Naive thymus-derived CD4-positive, alpha-beta T cell (primary cell): ENCODE results near the gene HEATR1. TPM values are rescaled to one million over a fixed set of nuclear protein-coding genes. Genes with fewer than 3 reads are reported as not detected.
A peak's percentile ranks its signal among the peaks of the same experiment; 100 is the strongest.

Experiments used
- ATAC-seq: fragments of 150-1000 bp; cut with Tn5 transposase; 2 replicates; pipeline ENCODE4 v1.10.0; 2021; ENCODE audit warnings: mild to moderate bottlenecking, moderate library complexity
- CTCF ChIA-PET: fragments of 350-600 bp; sonication (Branson Sonifier 250); formaldehyde crosslinking; loops from one replicate; lab custom pipeline; 2021; ENCODE audit warnings: antibody characterized with exemption; lab: Charles Lee
- POLR2A ChIA-PET: fragments of 350-600 bp; sonication (Branson Sonifier 250); formaldehyde crosslinking; loops from one replicate; lab custom pipeline; 2021; ENCODE audit warnings: antibody characterized with exemption, inconsistent platforms; lab: Charles Lee
- DNase-seq, 9 donors: peaks; one replicate each; pipeline versions ENCODE4 v3.0.0 to v3.0.0-alpha.2; 2020 to 2022; ENCODE audit warnings: mixed read lengths in 1 of 9
- H3K27ac ChIP-seq: one replicate; pipeline ENCODE4 v1.7.0; 2013; ENCODE audit warnings: mild to moderate bottlenecking, low read depth, low read length, moderate library complexity
- H3K27me3 ChIP-seq, 2 donors: one replicate each; pipeline ENCODE4 v1.7.0; 2013; ENCODE audit warnings: low read length in 2 of 2, mild to moderate bottlenecking in 2 of 2, moderate library complexity in 2 of 2; ENCODE audit not compliant: control insufficient read depth in 2 of 2, insufficient read depth in 2 of 2
- H3K36me3 ChIP-seq, 3 experiments: 1 replicate in 2 of 3; 2 replicates in 1 of 3; pipeline ENCODE4 v1.7.0; 2013; ENCODE audit warnings: low read length in 3 of 3, mild to moderate bottlenecking in 3 of 3, moderate library complexity in 1 of 3; ENCODE audit not compliant: insufficient read depth in 3 of 3, control insufficient read depth in 2 of 3
- H3K4me1 ChIP-seq, 2 donors: one replicate each; pipeline ENCODE4 v1.7.0; 2013; ENCODE audit warnings: low read length in 2 of 2, mild to moderate bottlenecking in 2 of 2, moderate library complexity in 1 of 2; ENCODE audit not compliant: control insufficient read depth in 2 of 2, insufficient read depth in 2 of 2
- H3K4me3 ChIP-seq: 2 replicates; pipeline ENCODE4 v1.7.0; 2013; ENCODE audit warnings: mild to moderate bottlenecking, low read length
- H3K9me3 ChIP-seq, 3 experiments: 1 replicate in 2 of 3; 2 replicates in 1 of 3; pipeline ENCODE4 v1.7.0; 2013; ENCODE audit warnings: low read length in 3 of 3; ENCODE audit not compliant: control insufficient read depth in 2 of 3
- H3K27ac Mint-ChIP-seq, 9 donors: one replicate each; pipeline ENCODE4 v1.8.0; 2020 to 2022; ENCODE audit warnings: mixed read lengths in 9 of 9, mild to moderate bottlenecking in 8 of 9, moderate library complexity in 5 of 9, inconsistent platforms in 2 of 9
- H3K27me3 Mint-ChIP-seq, 5 donors: one replicate each; pipeline ENCODE4 v1.8.0; 2021 to 2022; ENCODE audit warnings: mixed read lengths in 5 of 5, mild to moderate bottlenecking in 1 of 5
- H3K36me3 Mint-ChIP-seq, 5 donors: one replicate each; pipeline ENCODE4 v1.8.0; 2020 to 2022; ENCODE audit warnings: mixed read lengths in 5 of 5, mild to moderate bottlenecking in 3 of 5, inconsistent platforms in 1 of 5
- H3K4me1 Mint-ChIP-seq, 7 donors: one replicate each; pipeline ENCODE4 v1.8.0; 2020 to 2022; ENCODE audit warnings: mixed read lengths in 7 of 7, mild to moderate bottlenecking in 3 of 7, inconsistent platforms in 1 of 7
- H3K4me3 Mint-ChIP-seq, 10 donors: one replicate each; pipeline ENCODE4 v1.8.0; 2020 to 2022; ENCODE audit warnings: mild to moderate bottlenecking in 10 of 10, mixed read lengths in 10 of 10, moderate library complexity in 6 of 10, inconsistent platforms in 2 of 10
- H3K9me3 Mint-ChIP-seq, 11 donors: one replicate each; pipeline ENCODE4 v1.8.0; 2020 to 2022; ENCODE audit warnings: mixed read lengths in 11 of 11, mild to moderate bottlenecking in 4 of 11, inconsistent platforms in 1 of 11, moderate library complexity in 1 of 11
- intact Hi-C, 2 donors: fragments of 100-400 bp; cut with micrococcal nuclease; formaldehyde crosslinking; loops; one replicate each; pipeline ENCODE4 v1.15.1; 2023
- polyA plus RNA-seq, 2 donors: library from polyadenylated mRNA; unstranded; fragments of 300-500 nt; fragmentation: Illumina TruSeq; gene quantifications; one replicate each; pipeline ENCODE4 v1.2.3, GENCODE V29; 2021
- total RNA-seq, 6 experiments: library from RNA in 5 of 6; stranded (reverse) in 5 of 6; gene quantifications; 1 replicate in 5 of 6; 2 replicates in 1 of 6; pipeline ENCODE4 v1.2.3 and lab custom pipeline; 2021 to 2026

Gene HEATR1
- total and polyA plus RNA-seq, 7 experiments from 2014 or later = 14.2 to 58.7 (median 41.5) TPM

DNA sequence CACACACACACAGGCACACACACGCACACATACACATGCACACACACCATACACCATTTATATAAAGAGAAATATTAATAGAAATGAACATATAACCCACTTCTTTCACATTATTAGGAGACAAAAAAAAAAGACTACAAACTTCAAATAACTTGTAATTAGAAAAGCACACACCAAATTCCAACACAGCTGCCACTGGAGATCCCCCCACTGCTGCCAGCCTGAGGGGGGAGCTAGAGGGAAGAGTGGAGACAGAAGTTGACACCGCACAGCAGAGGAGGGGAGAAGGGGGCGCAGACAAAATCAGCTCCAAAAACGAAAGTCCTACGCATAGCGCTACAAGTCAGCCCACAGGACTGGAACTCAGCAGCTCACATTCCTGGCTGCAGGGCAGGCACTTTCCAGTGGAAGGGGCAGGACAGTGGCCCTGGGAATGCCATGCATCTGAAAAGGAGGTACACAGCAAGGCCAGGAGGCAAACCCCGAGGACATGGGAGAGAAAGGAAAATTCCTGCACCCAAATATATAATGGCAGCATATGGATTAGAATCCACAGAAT, 44.0 kb downstream of the HEATR1 start:
- H3K27ac Mint-ChIP-seq = peak overlapping the region in 3 of 9 donors; percentile 20 to 46 (median 21)
- H3K27ac ChIP-seq = no peak overlapping the region
- no peaks in the 10 kb centered on the region for H3K27me3 Mint-ChIP-seq
- no peak for DNase-seq
- H3K9me3 Mint-ChIP-seq = no peaks in the 10 kb centered on the region
- ATAC-seq = no peak
- H3K9me3 ChIP-seq = no peaks in the 10 kb centered on the region
- no peaks in the 10 kb centered on the region for H3K27me3 ChIP-seq
- no peaks in the 10 kb centered on the region for H3K4me1 Mint-ChIP-seq
- no peak overlapping the region for H3K4me3 Mint-ChIP-seq
- intact Hi-C loops = no loop called here
- CTCF ChIA-PET = interaction anchor here (0.5 to 0.6 kb wide), 2 partner anchors 28 to 197 kb away, joined by 3 read pairs; no protein-coding TSS in a partner anchor
- H3K4me1 ChIP-seq = no peaks in the 10 kb centered on the region
- peaks cover 9 to 77% (median 23%) of the 10 kb centered on the region in 5 donors for H3K36me3 Mint-ChIP-seq
- POLR2A ChIA-PET = no interaction called here
- no peak overlapping the region for H3K4me3 ChIP-seq
- peaks cover 21 to 93% (median 27%) of the 10 kb centered on the region in 3 experiments for H3K36me3 ChIP-seq

DNA sequence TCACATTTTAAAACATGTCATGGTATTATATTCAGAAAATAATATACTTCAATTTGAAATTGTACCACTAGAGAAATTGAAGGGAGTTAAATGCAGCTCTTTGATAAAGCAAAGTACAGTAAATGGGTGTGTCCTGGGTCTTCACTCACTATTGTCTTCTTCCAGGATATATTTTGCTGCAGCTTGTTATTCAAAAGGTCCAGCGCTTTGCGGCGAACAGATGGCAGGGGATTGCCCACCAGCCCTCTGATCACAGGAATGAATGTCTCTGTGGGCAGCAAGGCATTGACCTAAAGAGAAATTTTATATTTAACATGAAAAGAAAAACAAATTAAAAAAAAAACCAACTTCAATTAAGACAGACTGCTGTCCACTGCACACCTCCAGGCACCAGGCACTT, 45.5 kb downstream of the HEATR1 start:
- no peaks in the 10 kb centered on the region for H3K27me3 ChIP-seq
- H3K36me3 ChIP-seq = peaks cover 29 to 90% (median 32%) of the 10 kb centered on the region in 3 experiments
- DNase-seq (no peak), ATAC-seq (no peak)
- H3K4me3 ChIP-seq = no peak overlapping the region
- no peak overlapping the region for H3K27ac Mint-ChIP-seq
- no peak overlapping the region for H3K4me3 Mint-ChIP-seq
- no peak overlapping the region for H3K27ac ChIP-seq
- ChIA-PET CTCF (no interaction called here), POLR2A (no interaction called here)
- no peaks in the 10 kb centered on the region for H3K4me1 ChIP-seq
- peaks cover 13 to 72% (median 21%) of the 10 kb centered on the region in 5 donors for H3K36me3 Mint-ChIP-seq
- H3K9me3 ChIP-seq = no peaks in the 10 kb centered on the region
- intact Hi-C loops = no loop called here
- no peaks in the 10 kb centered on the region for H3K4me1 Mint-ChIP-seq
- no peaks in the 10 kb centered on the region for H3K9me3 Mint-ChIP-seq
- no peaks in the 10 kb centered on the region for H3K27me3 Mint-ChIP-seq

- no peaks in the 10 kb centered on the region for H3K4me1 Mint-ChIP-seq
- no peak overlapping the region for H3K27ac Mint-ChIP-seq
- no peak overlapping the region for H3K4me3 Mint-ChIP-seq
- no peaks in the 10 kb centered on the region for H3K27me3 Mint-ChIP-seq
- H3K36me3 ChIP-seq = peaks cover 29 to 91% (median 32%) of the 10 kb centered on the region in 3 experiments
- H3K4me1 ChIP-seq = no peaks in the 10 kb centered on the region
- no peaks in the 10 kb centered on the region for H3K9me3 Mint-ChIP-seq
- DNase-seq (no peak), ATAC-seq (no peak)
- H3K9me3 ChIP-seq = no peaks in the 10 kb centered on the region
- ChIA-PET POLR2A (no interaction called here), CTCF (no interaction called here)
- H3K36me3 Mint-ChIP-seq = peaks cover 13 to 71% (median 20%) of the 10 kb centered on the region in 5 donors
- H3K27me3 ChIP-seq = no peaks in the 10 kb centered on the region
- H3K27ac ChIP-seq = no peak overlapping the region
- no peak overlapping the region for H3K4me3 ChIP-seq
- intact Hi-C loops = no loop called here
These were observed 46.2 kb downstream of the HEATR1 start for GRCh38 chr1:236558081-236558480.

DNA sequence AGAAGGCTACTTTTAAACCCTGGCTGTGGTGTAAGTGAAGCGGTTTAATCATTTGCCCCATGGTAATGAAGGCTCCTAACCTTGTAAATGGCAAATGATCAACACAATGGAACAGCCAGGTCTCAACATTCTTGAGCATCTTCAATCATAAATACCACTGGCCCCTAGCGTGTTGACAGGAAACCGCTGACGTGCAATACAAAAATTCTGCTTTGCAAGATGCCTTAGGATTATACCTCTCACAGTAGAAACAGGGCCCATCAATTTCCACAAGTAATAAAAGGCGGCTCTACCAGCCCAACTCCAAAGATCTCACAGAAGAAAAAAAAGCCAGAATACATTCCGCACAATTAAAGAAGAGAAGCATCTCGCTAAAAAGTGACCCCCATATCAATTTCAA, 47.7 kb downstream of the HEATR1 start:
- ATAC-seq = no peak
- peaks cover 15 to 66% (median 21%) of the 10 kb centered on the region in 5 donors for H3K36me3 Mint-ChIP-seq
- H3K9me3 Mint-ChIP-seq = no peaks in the 10 kb centered on the region
- H3K4me3 ChIP-seq = no peak overlapping the region
- H3K27me3 ChIP-seq = no peaks in the 10 kb centered on the region
- peaks cover 0 to under 1% (median 0%) of the 10 kb centered on the region in 7 donors for H3K4me1 Mint-ChIP-seq
- CTCF ChIA-PET = no interaction called here
- peak overlapping the region in 3 of 9 donors; percentile 26 to 65 (median 28) for H3K27ac Mint-ChIP-seq
- H3K4me3 Mint-ChIP-seq = no peak overlapping the region
- H3K27me3 Mint-ChIP-seq = no peaks in the 10 kb centered on the region
- POLR2A ChIA-PET = no interaction called here
- DNase-seq = no peak
- H3K9me3 ChIP-seq = no peaks in the 10 kb centered on the region
- intact Hi-C loops = no loop called here
- no peak overlapping the region for H3K27ac ChIP-seq
- H3K4me1 ChIP-seq = no peaks in the 10 kb centered on the region
- H3K36me3 ChIP-seq = peaks cover 31 to 90% (median 32%) of the 10 kb centered on the region in 3 experiments

- DNase-seq (no peak), ATAC-seq (no peak)
- Histone ChIP-seq H3K4me3 (no peak overlapping the region), H3K9me3 (no peaks in the 10 kb centered on the region), H3K27me3 (no peaks in the 10 kb centered on the region), H3K4me1 (no peaks in the 10 kb centered on the region), H3K27ac (no peak overlapping the region), H3K36me3 (peaks cover 29 to 95% (median 51%) of the 10 kb centered on the region in 3 experiments)
- CTCF ChIA-PET = no interaction called here
- intact Hi-C loops = no loop called here
- Mint-ChIP-seq H3K27ac (peak overlapping the region in 1 of 9 donors; percentile 5), H3K4me3 (no peak overlapping the region), H3K27me3 (no peaks in the 10 kb centered on the region), H3K9me3 (no peaks in the 10 kb centered on the region), H3K4me1 (peaks cover 0 to 7% (median 0%) of the 10 kb centered on the region in 7 donors), H3K36me3 (peaks cover 26 to 73% (median 35%) of the 10 kb centered on the region in 5 donors)
- POLR2A ChIA-PET = no interaction called here
These were observed 50.9 kb downstream of the HEATR1 start for GRCh38 chr1:236553370-236553769.

DNA sequence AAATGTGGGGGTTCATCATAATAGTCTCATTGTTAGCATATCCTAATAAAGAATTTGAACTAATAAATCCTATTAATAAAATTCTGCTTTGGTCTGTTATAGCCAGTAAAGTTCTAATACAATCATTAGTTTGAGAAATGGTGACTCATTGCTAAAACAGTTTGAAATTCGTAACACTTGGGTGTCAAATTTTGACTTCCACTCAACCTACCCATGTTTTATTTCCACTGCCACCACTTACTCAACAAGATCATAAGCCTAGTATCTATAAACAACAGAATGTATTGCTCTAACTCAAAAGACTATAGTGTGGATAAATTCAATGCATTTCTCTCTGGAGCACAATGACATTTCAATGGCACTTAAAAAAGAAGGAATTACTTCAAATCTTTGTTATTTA, 51.4 kb downstream of the HEATR1 start:
- CTCF ChIA-PET = no interaction called here
- Histone ChIP-seq H3K9me3 (no peaks in the 10 kb centered on the region), H3K27ac (no peak overlapping the region), H3K4me1 (no peaks in the 10 kb centered on the region), H3K36me3 (peaks cover 32 to 95% (median 52%) of the 10 kb centered on the region in 3 experiments), H3K4me3 (no peak overlapping the region), H3K27me3 (no peaks in the 10 kb centered on the region)
- Mint-ChIP-seq H3K27ac (peak overlapping the region in 1 of 9 donors; percentile 25), H3K4me1 (peaks cover 0 to 7% (median 0%) of the 10 kb centered on the region in 7 donors), H3K27me3 (no peaks in the 10 kb centered on the region), H3K36me3 (peaks cover 26 to 71% (median 37%) of the 10 kb centered on the region in 5 donors), H3K4me3 (no peak overlapping the region), H3K9me3 (no peaks in the 10 kb centered on the region)
- ATAC-seq (no peak), DNase-seq (no peak)
- POLR2A ChIA-PET = no interaction called here
- intact Hi-C loops = no loop called here

- no peak for ATAC-seq
These were observed 52.2 kb downstream of the HEATR1 start for GRCh38 chr1:236552096-236552495.

More at GRCh38 chr1:236552096-236552495, 52.2 kb downstream of the HEATR1 start:
- Mint-ChIP-seq H3K4me3 (no peak overlapping the region), H3K27ac (peak overlapping the region in 5 of 9 donors; percentile 12 to 49 (median 36)), H3K4me1 (peaks cover 0 to 7% (median 0%) of the 10 kb centered on the region in 7 donors), H3K9me3 (no peaks in the 10 kb centered on the region), H3K36me3 (peaks cover 30 to 73% (median 44%) of the 10 kb centered on the region in 5 donors), H3K27me3 (no peaks in the 10 kb centered on the region)
- POLR2A ChIA-PET = no interaction called here
- intact Hi-C loops = no loop called here
- CTCF ChIA-PET = no interaction called here
- H3K36me3 ChIP-seq = peaks cover 28 to 96% (median 50%) of the 10 kb centered on the region in 3 experiments
- H3K4me1 ChIP-seq = no peaks in the 10 kb centered on the region
- no peaks in the 10 kb centered on the region for H3K27me3 ChIP-seq
- no peak overlapping the region for H3K4me3 ChIP-seq
- DNase-seq = no peak
- H3K27ac ChIP-seq = no peak overlapping the region
- H3K9me3 ChIP-seq = no peaks in the 10 kb centered on the region
